ENCODE results near the gene PDLIM7.

Gene PDLIM7

DNA sequence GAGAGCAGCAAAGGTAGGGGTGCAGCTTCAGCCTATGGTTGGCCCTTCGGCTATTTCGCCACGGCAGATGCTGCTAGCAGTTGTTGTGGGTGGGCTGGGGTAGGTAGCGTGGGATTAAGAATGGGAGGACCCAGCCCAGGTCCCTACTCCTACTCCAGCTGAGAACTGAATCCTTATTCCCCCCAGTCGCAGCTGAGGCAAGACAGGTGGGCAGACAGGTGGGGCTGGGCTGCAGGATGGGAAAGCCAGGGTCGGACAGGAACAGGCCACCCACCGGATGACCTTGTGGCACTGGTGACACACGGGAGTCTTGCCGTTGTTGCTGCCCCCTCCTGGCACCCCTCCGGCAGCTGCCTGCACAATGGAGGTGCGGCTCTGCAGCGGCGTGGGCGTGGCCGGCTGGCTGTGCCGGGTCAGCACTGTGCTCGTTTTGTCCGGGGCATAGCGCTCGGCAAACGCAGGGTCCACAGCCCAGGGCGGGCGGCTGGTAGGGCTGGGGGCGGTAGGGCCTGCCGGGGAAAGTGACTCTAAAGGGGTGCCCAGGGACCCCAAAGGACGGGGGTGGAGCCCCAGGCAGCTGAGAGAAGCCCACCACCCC, 8.2 kb downstream of the PDLIM7 start:
- Histone ChIP-seq H2BK5ac (ENCODE audit: low read depth, low read length, poor library complexity) (no peak overlapping the region), H3K4me2 (ENCODE audit: low read length) (no peak overlapping the region), H3K4ac (ENCODE audit: low read depth, low read length) (no peak overlapping the region), H3K27me3 (ENCODE audit: insufficient read depth, low read length) (no peaks in the 10 kb centered on the region), H3K9ac (ENCODE audit: low read length) (no peak overlapping the region), H3K14ac (ENCODE audit: low read length) (no peak overlapping the region), H2BK12ac (ENCODE audit: low read length) (no peak overlapping the region), H4K12ac (ENCODE audit: low read depth, low read length) (no peak overlapping the region), H3K18ac (ENCODE audit: low read length) (no peak overlapping the region), H2AFZ (ENCODE audit: insufficient read depth, low read length, poor library complexity) (no peak overlapping the region), H3K23ac (ENCODE audit: low read length) (no peak overlapping the region), H3K9me3 (ENCODE audit: insufficient read depth, low read depth, low read length) (no peaks in the 10 kb centered on the region), H3K4me3 (ENCODE audit: low read depth, low read length) (no peak overlapping the region), H3K4me1 (ENCODE audit: control insufficient read depth in 1 of 2, insufficient read depth in 2 of 2, low read length in 2 of 2) (peaks cover 18 to 23% of the 10 kb centered on the region in 2 experiments), H3K36me3 (ENCODE audit: control insufficient read depth in 1 of 2, insufficient read depth in 2 of 2, low read length in 2 of 2) (peaks cover 92 to 94% of the 10 kb centered on the region in 2 experiments), H3K79me2 (ENCODE audit: control insufficient read depth, insufficient read depth, low read length, poor library complexity) (peaks cover 2% of the 10 kb centered on the region), H3K79me1 (ENCODE audit: low read length) (peaks cover 10% of the 10 kb centered on the region), H2AK5ac (ENCODE audit: low read length) (no peak overlapping the region), H3K27ac (ENCODE audit: low read depth, low read length) (no peak overlapping the region), H2BK120ac (ENCODE audit: insufficient read depth, low read length, poor library complexity) (no peak overlapping the region), H4K8ac (ENCODE audit: low read depth, low read length) (no peak overlapping the region), H4K91ac (ENCODE audit: low read depth, low read length) (no peak overlapping the region)
- DNase-seq = no peak
- WGBS (ENCODE audit: extremely low coverage, insufficient coverage, insufficient read length) = no CpG with 5 or more reads among the region's 26 CpGs

DNA sequence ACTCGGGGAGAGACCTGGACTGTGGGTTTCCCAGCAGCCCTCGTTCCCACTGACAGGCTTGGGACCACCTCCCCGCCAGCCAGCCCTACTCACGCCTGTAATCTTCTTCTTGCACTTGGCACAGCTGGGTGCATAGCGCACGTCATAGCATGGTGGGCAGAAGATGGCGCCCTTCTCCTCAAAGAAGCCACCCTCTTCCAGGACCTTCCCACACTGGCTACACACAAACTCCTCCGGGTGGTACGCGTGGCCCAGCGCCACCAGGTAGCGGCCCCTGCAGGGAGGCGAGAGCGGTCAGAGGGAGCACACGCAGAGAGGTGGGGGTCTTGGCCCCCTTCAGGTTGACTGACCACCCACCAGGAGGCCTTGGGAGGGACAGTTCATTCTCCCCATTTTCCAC, 9.4 kb downstream of the PDLIM7 start:
- Histone ChIP-seq H3K4me2 (ENCODE audit: low read length) (no peak overlapping the region), H3K79me2 (ENCODE audit: control insufficient read depth, insufficient read depth, low read length, poor library complexity) (no peaks in the 10 kb centered on the region), H3K36me3 (ENCODE audit: control insufficient read depth in 1 of 2, insufficient read depth in 2 of 2, low read length in 2 of 2) (peaks cover 92 to 95% of the 10 kb centered on the region in 2 experiments), H4K12ac (ENCODE audit: low read depth, low read length) (no peak overlapping the region), H4K91ac (ENCODE audit: low read depth, low read length) (no peak overlapping the region), H3K9ac (ENCODE audit: low read length) (no peak overlapping the region), H4K8ac (ENCODE audit: low read depth, low read length) (no peak overlapping the region), H3K4me1 (ENCODE audit: control insufficient read depth in 1 of 2, insufficient read depth in 2 of 2, low read length in 2 of 2) (peaks cover 6 to 10% of the 10 kb centered on the region in 2 experiments), H2AK5ac (ENCODE audit: low read length) (no peak overlapping the region), H3K4me3 (ENCODE audit: low read depth, low read length) (no peak overlapping the region), H2BK5ac (ENCODE audit: low read depth, low read length, poor library complexity) (no peak overlapping the region), H2BK12ac (ENCODE audit: low read length) (no peak overlapping the region), H3K27me3 (ENCODE audit: insufficient read depth, low read length) (no peaks in the 10 kb centered on the region), H3K9me3 (ENCODE audit: insufficient read depth, low read depth, low read length) (no peaks in the 10 kb centered on the region), H3K18ac (ENCODE audit: low read length) (no peak overlapping the region), H3K23ac (ENCODE audit: low read length) (no peak overlapping the region), H3K14ac (ENCODE audit: low read length) (no peak overlapping the region), H3K79me1 (ENCODE audit: low read length) (no peaks in the 10 kb centered on the region), H2BK120ac (ENCODE audit: insufficient read depth, low read length, poor library complexity) (no peak overlapping the region), H3K27ac (ENCODE audit: low read depth, low read length) (no peak overlapping the region), H2AFZ (ENCODE audit: insufficient read depth, low read length, poor library complexity) (no peak overlapping the region), H3K4ac (ENCODE audit: low read depth, low read length) (no peak overlapping the region)
- no CpG with 5 or more reads among the region's 15 CpGs for WGBS (ENCODE audit: extremely low coverage, insufficient coverage, insufficient read length)
- DNase-seq = no peak

DNA sequence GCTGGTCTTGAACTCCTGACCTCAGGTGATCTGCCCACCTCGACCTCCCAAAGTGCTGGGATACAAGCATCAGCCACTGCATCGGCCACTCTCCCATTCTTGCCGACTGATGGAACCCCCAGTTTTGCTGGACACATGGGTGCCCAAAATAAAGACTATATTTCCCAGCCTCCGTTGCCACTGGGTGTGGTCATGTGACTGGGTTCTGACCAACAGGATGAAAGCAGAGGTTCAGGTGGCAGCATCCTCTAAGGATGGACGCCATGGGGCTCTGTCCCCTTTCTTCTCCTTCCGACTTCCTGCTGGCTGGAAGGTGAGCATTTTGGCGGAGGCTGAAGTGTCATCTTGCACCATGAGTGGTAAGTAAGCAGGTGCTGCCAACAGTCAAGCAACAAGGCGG, 10.3 kb downstream of the PDLIM7 start:
- H2AFZ ChIP-seq (ENCODE audit: insufficient read depth, low read length, poor library complexity) = no peak overlapping the region
- H2BK12ac ChIP-seq (ENCODE audit: low read length) = no peak overlapping the region
- no peak overlapping the region for H4K91ac ChIP-seq (ENCODE audit: low read depth, low read length)
- H3K27ac ChIP-seq (ENCODE audit: low read depth, low read length) = no peak overlapping the region
- no CpG with 5 or more reads among the region's 8 CpGs for WGBS (ENCODE audit: extremely low coverage, insufficient coverage, insufficient read length)
- H4K8ac ChIP-seq (ENCODE audit: low read depth, low read length) = no peak overlapping the region
- H3K18ac ChIP-seq (ENCODE audit: low read length) = no peak overlapping the region
- DNase-seq = no peak
- peaks cover 2% of the 10 kb centered on the region in 2 experiments for H3K4me1 ChIP-seq (ENCODE audit: control insufficient read depth in 1 of 2, insufficient read depth in 2 of 2, low read length in 2 of 2)
- no peak overlapping the region for H3K4me3 ChIP-seq (ENCODE audit: low read depth, low read length)
- no peak overlapping the region for H3K23ac ChIP-seq (ENCODE audit: low read length)
- H3K14ac ChIP-seq (ENCODE audit: low read length) = no peak overlapping the region
- no peak overlapping the region for H2BK120ac ChIP-seq (ENCODE audit: insufficient read depth, low read length, poor library complexity)
- H3K4me2 ChIP-seq (ENCODE audit: low read length) = no peak overlapping the region
- no peak overlapping the region for H2AK5ac ChIP-seq (ENCODE audit: low read length)
- peaks cover 90 to 92% of the 10 kb centered on the region in 2 experiments for H3K36me3 ChIP-seq (ENCODE audit: control insufficient read depth in 1 of 2, insufficient read depth in 2 of 2, low read length in 2 of 2)
- H3K27me3 ChIP-seq (ENCODE audit: insufficient read depth, low read length) = no peaks in the 10 kb centered on the region
- no peak overlapping the region for H3K4ac ChIP-seq (ENCODE audit: low read depth, low read length)
- no peaks in the 10 kb centered on the region for H3K79me2 ChIP-seq (ENCODE audit: control insufficient read depth, insufficient read depth, low read length, poor library complexity)
- H3K9ac ChIP-seq (ENCODE audit: low read length) = no peak overlapping the region
- no peaks in the 10 kb centered on the region for H3K9me3 ChIP-seq (ENCODE audit: insufficient read depth, low read depth, low read length)
- H2BK5ac ChIP-seq (ENCODE audit: low read depth, low read length, poor library complexity) = no peak overlapping the region
- no peak overlapping the region for H4K12ac ChIP-seq (ENCODE audit: low read depth, low read length)
- H3K79me1 ChIP-seq (ENCODE audit: low read length) = no peaks in the 10 kb centered on the region

DNA sequence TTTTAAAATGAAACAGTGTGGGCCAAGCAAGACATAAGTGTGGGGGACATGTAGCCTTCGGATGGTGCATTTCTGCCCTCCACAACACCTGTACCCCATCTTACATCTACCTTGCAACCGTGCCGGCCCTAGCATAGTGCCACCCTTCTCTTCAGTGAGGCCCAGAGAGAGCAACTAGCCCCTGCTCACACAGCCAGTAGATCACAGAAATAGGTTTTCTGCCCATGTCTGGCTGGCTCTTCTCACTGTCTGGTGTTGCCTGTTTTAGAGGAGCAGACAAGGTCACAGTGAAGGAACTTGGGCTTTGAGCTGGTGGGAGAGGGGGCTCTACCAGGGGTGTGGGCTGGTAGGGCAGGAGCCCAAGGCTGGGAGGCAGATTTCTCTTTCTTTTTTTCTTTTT, 11.1 kb downstream of the PDLIM7 start:
- Histone ChIP-seq H3K4me3 (ENCODE audit: low read depth, low read length) (no peak overlapping the region), H3K27ac (ENCODE audit: low read depth, low read length) (no peak overlapping the region), H3K4me1 (ENCODE audit: control insufficient read depth in 1 of 2, insufficient read depth in 2 of 2, low read length in 2 of 2) (no peaks in the 10 kb centered on the region), H2BK12ac (ENCODE audit: low read length) (no peak overlapping the region), H3K79me2 (ENCODE audit: control insufficient read depth, insufficient read depth, low read length, poor library complexity) (no peaks in the 10 kb centered on the region), H4K12ac (ENCODE audit: low read depth, low read length) (no peak overlapping the region), H4K91ac (ENCODE audit: low read depth, low read length) (no peak overlapping the region), H3K4me2 (ENCODE audit: low read length) (no peak overlapping the region), H3K18ac (ENCODE audit: low read length) (no peak overlapping the region), H3K9me3 (ENCODE audit: insufficient read depth, low read depth, low read length) (no peaks in the 10 kb centered on the region), H2BK120ac (ENCODE audit: insufficient read depth, low read length, poor library complexity) (no peak overlapping the region), H3K23ac (ENCODE audit: low read length) (no peak overlapping the region), H2BK5ac (ENCODE audit: low read depth, low read length, poor library complexity) (no peak overlapping the region), H3K27me3 (ENCODE audit: insufficient read depth, low read length) (no peaks in the 10 kb centered on the region), H3K36me3 (ENCODE audit: control insufficient read depth in 1 of 2, insufficient read depth in 2 of 2, low read length in 2 of 2) (peaks cover 90% of the 10 kb centered on the region in 2 experiments), H2AFZ (ENCODE audit: insufficient read depth, low read length, poor library complexity) (no peak overlapping the region), H4K8ac (ENCODE audit: low read depth, low read length) (no peak overlapping the region), H3K4ac (ENCODE audit: low read depth, low read length) (no peak overlapping the region), H3K14ac (ENCODE audit: low read length) (no peak overlapping the region), H3K79me1 (ENCODE audit: low read length) (no peaks in the 10 kb centered on the region), H3K9ac (ENCODE audit: low read length) (peak overlapping the region; percentile 17), H2AK5ac (ENCODE audit: low read length) (no peak overlapping the region)
- DNase-seq = no peak
- WGBS (ENCODE audit: extremely low coverage, insufficient coverage, insufficient read length) = no CpG with 5 or more reads among the region's 3 CpGs

All from trophoblast cell (in vitro differentiated cells and primary cell).